HG03571 (cell line): ENCODE results near the gene GHRL.
"Not testable (repeated sequence)": the region's sequence is repeated elsewhere in the genome, so short reads cannot be mapped to it uniquely, and the experiment has no call there.

Source experiments
- ATAC-seq: cut with Tn5 transposase; IDR thresholded peaks from one replicate; pipeline ENCODE4 v1.9.1; 2021; ENCODE audit not compliant: unreplicated experiment

GHRL gene

GRCh38 chr3:10300087-10300486, 7.3 kb upstream of the GHRL start:
- ATAC-seq, result no peak

- peak; percentile 68 for ATAC-seq
Measured at GRCh38 chr3:10299679-10300078, 6.9 kb upstream of the GHRL start.

- no peak for ATAC-seq
Measured at GRCh38 chr3:10299175-10299574, 6.4 kb upstream of the GHRL start.

DNA sequence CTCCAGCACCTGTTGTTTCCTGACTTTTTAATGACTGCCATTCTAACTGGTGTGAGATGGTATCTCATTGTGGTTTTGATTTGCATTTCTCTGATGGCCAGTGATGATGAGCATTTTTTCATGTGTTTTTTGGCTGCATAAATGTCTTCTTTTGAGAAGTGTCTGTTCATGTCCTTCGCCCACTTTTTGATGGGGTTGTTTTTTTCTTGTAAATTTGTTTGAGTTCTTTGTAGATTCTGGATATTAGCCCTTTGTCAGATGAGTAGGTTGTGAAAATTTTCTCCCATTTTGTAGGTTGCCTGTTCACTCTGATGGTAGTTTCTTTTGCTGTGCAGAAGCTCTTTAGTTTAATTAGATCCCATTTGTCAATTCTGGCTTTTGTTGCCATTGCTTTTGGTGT, 5.3 kb upstream of the GHRL start:
- ATAC-seq, result not testable (repeated sequence)

DNA sequence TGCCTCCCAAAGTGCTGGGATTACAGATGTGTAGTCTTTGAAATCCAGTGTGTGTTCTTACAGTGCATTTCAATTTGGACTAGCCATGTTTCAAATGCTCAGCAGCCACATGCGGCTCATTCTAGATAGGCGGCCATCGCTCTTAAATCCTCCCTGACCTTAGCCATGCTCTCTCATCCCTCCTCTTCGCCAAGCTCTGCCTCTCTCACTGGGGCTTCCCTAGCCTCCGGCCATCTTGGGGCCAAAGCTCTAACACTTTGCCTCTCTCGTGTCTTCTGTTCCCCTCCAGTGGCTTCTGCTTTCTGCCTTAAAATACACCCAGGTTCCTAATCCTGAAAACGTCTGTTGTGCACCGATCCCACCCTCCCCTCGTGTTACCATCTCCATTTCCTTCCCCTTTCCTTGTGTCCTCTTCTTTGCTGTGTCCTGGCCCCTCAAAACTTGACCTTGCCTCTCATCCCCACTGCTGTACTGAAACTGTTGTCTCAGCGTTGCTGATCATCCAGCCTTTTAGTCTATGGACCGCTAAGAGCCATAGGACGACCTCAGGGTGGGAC, 1.4 kb upstream of the GHRL start:
- ATAC-seq, result no peak

GRCh38 chr3:10291641-10292040, 1.1 kb downstream of the GHRL start:
- ATAC-seq, result no peak

- no peak for ATAC-seq
Measured at GRCh38 chr3:10290481-10291176, 2.1 kb downstream of the GHRL start.

DNA sequence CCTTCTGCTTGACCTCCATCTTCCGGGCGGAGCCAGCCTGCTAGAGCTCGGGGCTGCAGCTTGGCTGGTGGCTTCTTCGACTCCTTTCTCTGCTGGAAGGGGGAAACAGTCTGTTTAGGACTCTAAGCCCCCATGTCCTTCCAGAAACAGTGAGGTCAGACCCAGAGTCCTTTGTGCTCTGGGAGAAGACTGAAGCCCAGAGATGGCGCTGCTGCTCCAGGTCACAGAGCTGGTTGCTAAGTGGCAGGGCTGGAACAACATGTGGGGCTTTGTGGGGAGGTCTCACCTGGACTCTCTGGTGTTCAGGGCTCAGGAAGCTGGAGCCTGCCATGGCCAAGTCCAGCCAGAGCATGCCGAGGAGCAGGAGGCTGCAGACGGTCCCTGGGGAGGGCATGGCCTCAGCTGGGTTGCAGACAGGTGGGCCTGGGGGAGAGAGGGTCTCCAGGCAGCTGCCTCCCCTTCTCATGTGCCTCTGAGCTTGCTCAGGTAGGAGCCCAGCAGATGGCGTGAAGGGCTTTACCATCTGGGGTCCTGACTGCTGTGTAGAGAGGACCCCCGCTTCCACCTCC, 2.9 kb downstream of the GHRL start:
- ATAC-seq, result no peak

- no peak for ATAC-seq
Measured at GRCh38 chr3:10289077-10289476, 3.7 kb downstream of the GHRL start.

GRCh38 chr3:10288575-10288960, 4.2 kb downstream of the GHRL start:
- no peak for ATAC-seq

- no peak for ATAC-seq
Measured at GRCh38 chr3:10287936-10288574, 4.7 kb downstream of the GHRL start.

DNA sequence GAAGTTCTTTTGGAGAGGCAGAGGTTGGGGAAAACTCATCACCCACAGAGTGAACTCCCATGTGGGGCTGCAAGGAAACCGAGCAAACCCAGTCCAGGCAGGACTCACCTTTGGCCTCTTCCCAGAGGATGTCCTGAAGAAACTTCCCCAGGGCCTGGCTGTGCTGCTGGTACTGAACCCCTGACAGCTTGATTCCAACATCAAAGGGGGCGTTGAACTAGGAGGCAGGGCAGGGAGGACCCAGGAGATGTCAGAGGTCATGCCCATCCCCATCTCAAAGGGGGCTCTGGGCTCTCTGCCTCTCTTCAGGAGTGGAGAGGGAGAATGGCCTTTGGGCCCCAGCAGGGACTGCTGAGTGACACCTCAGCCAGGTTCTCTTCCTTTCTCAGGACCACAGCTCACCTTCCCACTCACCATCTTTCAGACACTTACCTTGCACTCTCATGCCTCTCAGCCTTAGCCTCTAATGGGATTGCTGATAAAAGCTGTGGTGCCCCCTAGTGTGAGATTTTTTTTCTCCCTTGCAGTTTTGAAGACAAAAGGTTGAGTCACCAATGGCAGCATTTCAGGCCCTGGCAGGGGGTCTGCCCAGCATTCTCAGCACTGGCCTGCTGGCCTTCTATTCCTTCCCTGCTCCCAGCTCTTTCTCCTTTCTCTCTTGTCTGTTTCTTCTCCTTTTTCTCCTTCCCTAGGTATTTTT, 6.0 kb downstream of the GHRL start:
- no peak for ATAC-seq

GRCh38 chr3:10286133-10286524, 6.6 kb downstream of the GHRL start:
- no peak for ATAC-seq

DNA sequence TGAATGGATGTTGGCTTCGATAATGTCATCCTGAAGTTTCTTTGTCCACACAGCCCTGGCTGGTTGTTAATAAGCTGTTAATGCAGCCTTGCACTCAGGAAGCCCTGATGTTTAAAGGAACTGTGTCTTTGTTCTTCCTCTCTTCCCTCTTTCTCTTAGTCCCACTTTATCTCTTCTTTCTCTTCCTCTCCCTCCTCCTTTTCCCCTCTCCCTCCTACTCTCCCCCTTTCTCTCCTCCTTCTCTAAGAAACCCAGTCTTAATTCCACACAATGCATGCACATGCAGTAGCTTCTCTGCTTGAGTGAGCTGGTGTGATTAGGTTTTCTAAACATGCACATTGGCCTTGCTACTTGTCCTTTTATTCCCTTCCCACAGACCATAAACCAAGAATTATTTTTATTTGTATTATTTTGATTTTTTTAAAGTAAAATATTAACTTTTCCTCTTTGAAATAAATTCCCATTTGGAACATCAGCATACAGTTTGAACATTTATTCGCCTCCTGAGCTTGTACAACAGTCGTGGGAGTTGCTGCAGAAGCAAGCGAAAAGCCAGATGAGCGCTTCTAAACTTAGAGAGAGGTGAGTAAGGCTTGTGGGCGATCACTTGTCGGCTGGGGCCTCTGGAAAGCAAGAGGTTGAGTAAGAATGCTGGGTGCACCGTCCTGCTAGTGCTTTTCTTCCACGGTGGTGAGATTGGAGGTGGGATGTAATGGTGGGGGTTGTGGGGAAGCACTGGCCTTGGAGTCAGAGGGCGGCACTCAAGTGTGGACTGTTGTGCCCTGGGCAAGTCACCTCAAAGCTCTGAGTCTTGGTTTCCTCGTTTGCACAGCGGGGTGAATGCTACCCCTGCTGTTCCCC, 7.2 kb downstream of the GHRL start:
- no peak for ATAC-seq

- no peak for ATAC-seq
Measured at GRCh38 chr3:10284496-10284895, 8.3 kb downstream of the GHRL start.

- no peak for ATAC-seq
Measured at GRCh38 chr3:10283638-10284037, 9.1 kb downstream of the GHRL start.

DNA sequence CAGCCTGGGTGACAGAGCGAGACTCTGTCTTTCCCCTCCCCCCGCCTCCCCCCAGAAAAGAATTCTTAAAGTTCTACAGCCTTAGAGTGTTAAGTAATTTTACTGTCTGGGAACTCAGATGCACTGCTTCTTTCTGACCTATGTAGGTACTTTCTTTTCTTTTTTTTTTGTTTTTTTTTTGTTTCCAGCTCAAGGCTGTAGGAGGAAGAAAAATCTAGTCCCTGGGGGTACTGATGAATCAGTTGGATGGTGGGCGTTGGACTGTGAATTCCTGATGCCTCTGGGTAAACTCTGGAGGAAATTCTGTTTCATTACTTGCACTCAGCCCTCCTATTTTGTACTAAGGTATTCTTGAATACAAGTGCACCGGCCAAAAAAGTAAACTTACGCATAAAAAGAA, 10.8 kb downstream of the GHRL start:
- no peak for ATAC-seq

GRCh38 chr3:10280571-10280970, 12.2 kb downstream of the GHRL start:
- no peak for ATAC-seq

GRCh38 chr3:10280177-10280529, 12.6 kb downstream of the GHRL start:
- no peak for ATAC-seq

DNA sequence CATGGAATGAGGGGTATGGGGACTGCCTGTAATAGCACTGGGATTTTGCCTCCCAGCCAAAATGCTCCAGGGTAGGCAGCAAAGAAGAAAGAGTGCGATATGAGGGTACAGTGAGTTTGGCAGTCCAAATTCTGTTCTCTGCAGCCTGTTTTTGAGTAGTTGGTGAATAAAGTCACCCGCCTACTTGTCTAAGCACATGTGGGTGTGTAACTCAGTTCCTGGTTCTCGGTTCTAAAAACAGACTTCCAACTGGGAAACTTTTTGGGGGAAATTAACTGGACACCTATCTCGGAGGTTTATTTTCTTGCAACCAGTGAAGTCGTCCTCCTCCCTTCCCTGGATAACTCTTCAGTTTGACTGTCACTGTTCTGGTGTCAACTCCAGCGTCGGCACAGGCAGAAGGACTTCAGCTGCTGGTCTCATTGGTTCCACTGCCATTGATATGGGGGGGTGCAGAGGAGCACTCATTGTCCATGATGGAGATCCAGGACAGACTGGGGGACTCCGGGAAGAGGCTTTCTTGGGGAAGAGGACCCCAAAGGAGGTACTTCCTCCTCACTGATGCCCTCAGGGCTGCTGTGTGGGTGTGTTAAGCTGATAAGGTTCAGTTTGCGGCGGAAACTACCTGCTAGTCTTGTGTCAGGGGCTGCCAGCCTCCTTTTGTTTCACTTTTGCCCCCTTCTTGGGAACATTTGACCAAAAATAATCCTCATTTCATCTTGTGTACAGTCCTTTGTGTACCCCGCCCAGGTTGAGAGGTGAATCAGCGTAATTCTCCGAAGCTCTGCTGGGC, 13.2 kb downstream of the GHRL start:
- no peak for ATAC-seq
